ENCODE measurements around the gene HCAR3.

- no peak for TF ChIP-seq POLR2AphosphoS5 (IDR thresholded peaks at IDR 0.05; ENCODE audit: low read depth, low read length)
- no peak for TF ChIP-seq TAF1 (IDR thresholded peaks at IDR 0.05; ENCODE audit: borderline replicate concordance, low read depth, low read length)
- no peak for TF ChIP-seq EP300 (IDR thresholded peaks at IDR 0.05; ENCODE audit: borderline replicate concordance in 1 of 2, low read depth in 1 of 2, low read length in 1 of 2)
- no peak for TF ChIP-seq CHD2 (IDR thresholded peaks at IDR 0.05; ENCODE audit: low read length, partially characterized antibody)
- no peak for TF ChIP-seq RFX5 (IDR thresholded peaks at IDR 0.05; ENCODE audit: low read length)
- no peak for TF ChIP-seq GATA2 (CRISPR knock-in tag; IDR thresholded peaks at IDR 0.05)
- TF ChIP-seq, protein P1, sequence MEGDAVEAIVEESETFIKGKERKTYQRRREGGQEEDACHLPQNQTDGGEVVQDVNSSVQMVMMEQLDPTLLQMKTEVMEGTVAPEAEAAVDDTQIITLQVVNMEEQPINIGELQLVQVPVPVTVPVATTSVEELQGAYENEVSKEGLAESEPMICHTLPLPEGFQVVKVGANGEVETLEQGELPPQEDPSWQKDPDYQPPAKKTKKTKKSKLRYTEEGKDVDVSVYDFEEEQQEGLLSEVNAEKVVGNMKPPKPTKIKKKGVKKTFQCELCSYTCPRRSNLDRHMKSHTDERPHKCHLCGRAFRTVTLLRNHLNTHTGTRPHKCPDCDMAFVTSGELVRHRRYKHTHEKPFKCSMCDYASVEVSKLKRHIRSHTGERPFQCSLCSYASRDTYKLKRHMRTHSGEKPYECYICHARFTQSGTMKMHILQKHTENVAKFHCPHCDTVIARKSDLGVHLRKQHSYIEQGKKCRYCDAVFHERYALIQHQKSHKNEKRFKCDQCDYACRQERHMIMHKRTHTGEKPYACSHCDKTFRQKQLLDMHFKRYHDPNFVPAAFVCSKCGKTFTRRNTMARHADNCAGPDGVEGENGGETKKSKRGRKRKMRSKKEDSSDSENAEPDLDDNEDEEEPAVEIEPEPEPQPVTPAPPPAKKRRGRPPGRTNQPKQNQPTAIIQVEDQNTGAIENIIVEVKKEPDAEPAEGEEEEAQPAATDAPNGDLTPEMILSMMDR (IDR thresholded peaks at IDR 0.05) = no peak
- TF ChIP-seq EZH2phosphoT487 (IDR thresholded peaks at IDR 0.05; ENCODE audit: borderline replicate concordance, low read depth) = no peak
- TF ChIP-seq, protein P2, sequence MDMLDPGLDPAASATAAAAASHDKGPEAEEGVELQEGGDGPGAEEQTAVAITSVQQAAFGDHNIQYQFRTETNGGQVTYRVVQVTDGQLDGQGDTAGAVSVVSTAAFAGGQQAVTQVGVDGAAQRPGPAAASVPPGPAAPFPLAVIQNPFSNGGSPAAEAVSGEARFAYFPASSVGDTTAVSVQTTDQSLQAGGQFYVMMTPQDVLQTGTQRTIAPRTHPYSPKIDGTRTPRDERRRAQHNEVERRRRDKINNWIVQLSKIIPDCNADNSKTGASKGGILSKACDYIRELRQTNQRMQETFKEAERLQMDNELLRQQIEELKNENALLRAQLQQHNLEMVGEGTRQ (IDR thresholded peaks at IDR 0.05; ENCODE audit: borderline replicate concordance, low read depth, low read length) = no peak
These were observed 50.9 kb downstream of the HCAR3 start for GRCh38 chr12:122665759-122666158.
